HepG2 (cell line): Measurements from ENCODE around the gene HSDL2. TPM values are rescaled to one million over a fixed set of nuclear protein-coding genes. Genes with fewer than 3 reads are reported as not detected.

Experiments used
- ARNT ChIP-seq: fragments of 450-650 bp; IDR thresholded peaks from 2 replicates; pipeline ENCODE4 v1.6.1; 2017
- ATF1 ChIP-seq: IDR thresholded peaks from 2 replicates; pipeline ENCODE4 v1.6.1; 2016; ENCODE audit warnings: mild to moderate bottlenecking, control low read depth
- CC2D1A ChIP-seq: sonication (generic); formaldehyde crosslinking; IDR thresholded peaks from 2 replicates; pipeline ENCODE4 v1.8.1; 2023; ENCODE audit warnings: mild to moderate bottlenecking, missing genetic modification reagents
- CCDC6 ChIP-seq: sonication (generic); formaldehyde crosslinking; IDR thresholded peaks from 2 replicates; pipeline ENCODE4 v1.8.1; 2022; ENCODE audit warnings: mild to moderate bottlenecking, missing genetic modification reagents, moderate library complexity
- DR1 ChIP-seq: sonication (generic); formaldehyde crosslinking; IDR thresholded peaks from 2 replicates; pipeline ENCODE4 v1.8.0; 2021; ENCODE audit warnings: mild to moderate bottlenecking, missing genetic modification reagents, inconsistent platforms
- GATAD2A ChIP-seq: IDR thresholded peaks from 2 replicates; pipeline ENCODE4 v1.6.1; 2016
- MYC ChIP-seq: sonication (generic); formaldehyde crosslinking; IDR thresholded peaks from 2 replicates; pipeline ENCODE4 v1.9.0; 2021; ENCODE audit warnings: missing genetic modification reagents, borderline replicate concordance
- NBN ChIP-seq: fragments of 450-650 bp; conservative IDR thresholded peaks from 2 replicates; pipeline ENCODE4 v1.6.1; 2017
- NFIC ChIP-seq: IDR thresholded peaks from 2 replicates; pipeline ENCODE4 v1.6.1; 2012; ENCODE audit warnings: mild to moderate bottlenecking, low read length, inconsistent platforms
- NR2F6 ChIP-seq, 2 experiments: IDR thresholded peaks; 2 replicates each; pipeline ENCODE4 v1.6.1; 2016; ENCODE audit warnings: antibody characterized with exemption in 1 of 2, mild to moderate bottlenecking in 1 of 2
- RARA ChIP-seq: IDR thresholded peaks from 2 replicates; pipeline ENCODE4 v1.6.1; 2016; ENCODE audit warnings: missing genetic modification reagents, missing compliant biosample characterization
- SMC3 ChIP-seq: IDR thresholded peaks from 2 replicates; pipeline ENCODE4 v1.6.1; 2011; ENCODE audit warnings: low read length, improper control_type of control experiment
- SNRNP70 ChIP-seq: fragments of 200-400 bp; formaldehyde crosslinking; IDR thresholded peaks from 2 replicates; pipeline ENCODE4 v1.6.1; 2017; ENCODE audit warnings: mild to moderate bottlenecking, low read depth, low read length, moderate library complexity
- SP1 ChIP-seq, 2 experiments: fragments of 450-650 bp in 1 of 2; sonication (generic) in 1 of 2; formaldehyde crosslinking in 1 of 2; IDR thresholded peaks; 2 replicates each; pipeline versions ENCODE4 v1.4.0 to v1.6.1; 2016 to 2020; ENCODE audit warnings: missing genetic modification reagents in 1 of 2
- SRF ChIP-seq: IDR thresholded peaks from 2 replicates; pipeline ENCODE4 v1.6.1; 2011; ENCODE audit warnings: mild to moderate bottlenecking, low read depth, low read length, moderate library complexity
- ZFY ChIP-seq: sonication (generic); formaldehyde crosslinking; IDR thresholded peaks from 2 replicates; pipeline ENCODE4 v1.4.0; 2020; ENCODE audit warnings: missing genetic modification reagents
- ZNF138 ChIP-seq: sonication (generic); formaldehyde crosslinking; IDR thresholded peaks from 2 replicates; pipeline ENCODE4 v1.5.0; 2020; ENCODE audit warnings: mild to moderate bottlenecking, low read depth, missing genetic modification reagents
- ZNF235 ChIP-seq: sonication (generic); formaldehyde crosslinking; IDR thresholded peaks from 2 replicates; pipeline ENCODE4 v1.8.1; 2023; ENCODE audit warnings: mild to moderate bottlenecking, missing genetic modification reagents, borderline replicate concordance
- ZNF354B ChIP-seq: sonication (generic); formaldehyde crosslinking; IDR thresholded peaks from 2 replicates; pipeline ENCODE4 v1.8.0; 2022; ENCODE audit warnings: mild to moderate bottlenecking, missing genetic modification reagents
- ZNF382 ChIP-seq: sonication (generic); formaldehyde crosslinking; IDR thresholded peaks from 2 replicates; pipeline ENCODE4 v1.5.0; 2020; ENCODE audit warnings: missing genetic modification reagents, mild to moderate bottlenecking, borderline replicate concordance
- ZNF556 ChIP-seq: sonication (generic); formaldehyde crosslinking; IDR thresholded peaks from 2 replicates; pipeline ENCODE4 v1.4.0; 2020; ENCODE audit warnings: mild to moderate bottlenecking, missing genetic modification reagents, borderline replicate concordance
- ZNF572 ChIP-seq: sonication (generic); formaldehyde crosslinking; IDR thresholded peaks from 2 replicates; pipeline ENCODE4 v1.5.1; 2020; ENCODE audit warnings: mild to moderate bottlenecking, missing genetic modification reagents
- ZNF720 ChIP-seq: sonication (generic); formaldehyde crosslinking; IDR thresholded peaks from 2 replicates; pipeline ENCODE4 v1.4.0; 2020; ENCODE audit warnings: missing genetic modification reagents
- ZSCAN29 ChIP-seq: sonication (generic); formaldehyde crosslinking; conservative IDR thresholded peaks from 2 replicates; pipeline ENCODE4 v1.4.0; 2020; ENCODE audit warnings: mild to moderate bottlenecking, missing genetic modification reagents
- polyA plus RNA-seq, 8 experiments: library from polyadenylated mRNA; depleted of rRNA in 3 of 8; stranded (reverse) in 7 of 8; unstranded in 1 of 8; fragments of >200 nt; fragmentation: Illumina TruSeq in 4 of 8; extraction: Trizol in 4 of 8; gene quantifications; 2 replicates each; pipeline versions ENCODE4 v1.2.1 to v1.2.3, GENCODE V29; 2011 to 2016; ENCODE audit warnings: low read depth in 4 of 8, missing spikeins in 1 of 8, mixed read lengths in 1 of 8; ENCODE audit not compliant: insufficient read depth in 1 of 8
- total RNA-seq, 5 experiments: library from RNA; depleted of rRNA; stranded (reverse); fragments of >200 nt; fragmentation: Illumina TruSeq; extraction: Trizol; gene quantifications; 2 replicates each; pipeline ENCODE4 v1.2.3, GENCODE V29; 2016; ENCODE audit warnings: low read depth in 1 of 5
- TF ChIP-seq, protein P1 (sequence below): sonication (generic); formaldehyde crosslinking; IDR thresholded peaks from 2 replicates; pipeline ENCODE4 v1.8.1; 2023; ENCODE audit warnings: mild to moderate bottlenecking, moderate library complexity, missing genetic modification reagents
- TF ChIP-seq, protein P2 (sequence below): IDR thresholded peaks from 2 replicates; pipeline ENCODE4 v1.6.1; 2012; ENCODE audit warnings: low read length, improper control_type of control experiment
- TF ChIP-seq, protein P3 (sequence below): sonication (generic); formaldehyde crosslinking; IDR thresholded peaks from 2 replicates; pipeline ENCODE4 v1.5.1; 2020; ENCODE audit warnings: mild to moderate bottlenecking, missing genetic modification reagents, borderline replicate concordance

Gene HSDL2
- total and polyA plus RNA-seq, 2 of the 13 experiments (the other 11 are each of a cell fraction or from before 2014, with no cell fraction given): 55.3 to 80.2 TPM

DNA sequence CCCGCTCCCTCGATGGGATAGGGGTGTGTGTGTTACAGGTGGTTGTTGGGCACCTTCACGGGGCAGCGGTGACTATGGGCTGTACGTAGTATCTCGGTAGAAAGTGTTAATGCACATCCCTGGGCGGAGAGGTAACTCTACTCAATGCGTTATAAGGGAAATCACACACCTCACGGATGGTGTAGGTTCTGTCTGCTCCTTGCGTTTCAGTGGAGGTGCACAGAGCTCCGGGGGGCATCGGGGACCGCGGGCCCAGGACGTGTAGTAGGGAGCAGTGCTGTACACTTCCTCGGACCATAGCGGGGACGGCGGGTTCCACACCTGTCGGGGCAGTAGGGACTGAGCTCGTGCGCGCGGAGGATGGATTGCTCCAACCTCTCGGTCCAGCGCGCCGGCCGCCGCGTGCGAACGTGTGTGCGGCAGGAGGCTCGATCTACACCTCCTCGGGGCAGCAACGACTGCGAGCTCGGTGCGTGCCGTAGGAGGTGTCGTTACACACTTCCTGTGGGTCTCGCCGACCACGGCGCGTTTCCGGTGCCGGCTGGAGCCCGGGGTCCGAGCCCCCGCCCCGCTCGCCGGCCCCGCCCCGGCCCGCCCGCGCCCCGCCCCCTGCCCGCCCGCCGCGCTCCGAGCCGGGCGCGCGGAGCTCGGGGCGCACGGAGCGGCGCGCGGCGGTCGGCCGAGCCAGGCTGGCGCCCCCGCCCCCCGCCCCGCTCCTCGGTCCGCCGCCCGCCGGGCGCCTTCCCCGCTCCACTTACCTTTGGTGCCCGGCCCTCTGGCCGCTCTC is 106.5 kb downstream of the HSDL2 start, which contains the start of gene KIAA1958 (continued):
- TF ChIP-seq NR2F6 (IDR thresholded peaks at IDR 0.05): no peak
- TF ChIP-seq NR2F6 (CRISPR knock-in tag; IDR thresholded peaks at IDR 0.05): 0 out of 2 replicates have a peak, but pooled peaks have one; percentile 32
- TF ChIP-seq ARNT: no peak
- no peak for TF ChIP-seq NBN
- TF ChIP-seq SMC3: no peak
- TF ChIP-seq ZNF572 (CRISPR knock-in tag): no peak
- TF ChIP-seq GATAD2A: no peak
- TF ChIP-seq, protein P1, sequence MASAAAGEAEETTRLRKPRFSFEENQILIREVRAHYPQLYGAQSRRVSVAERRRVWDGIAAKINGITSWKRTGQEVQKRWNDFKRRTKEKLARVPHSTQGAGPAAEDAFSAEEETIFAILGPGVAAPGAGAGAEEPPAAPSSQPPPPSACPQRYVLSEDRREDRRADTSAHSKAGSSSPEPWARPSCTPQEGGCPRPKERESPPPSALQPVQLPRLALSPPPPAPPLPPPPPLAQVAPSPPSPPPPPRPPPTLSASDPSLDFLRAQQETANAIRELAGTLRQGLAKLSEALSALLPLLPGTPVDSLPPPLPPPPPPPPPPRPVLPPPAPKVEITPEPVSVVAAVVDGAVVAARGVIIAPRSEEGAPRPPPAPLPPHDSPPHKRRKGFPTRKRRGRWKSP: peak; percentile 83; the same call in 1 of the 2 replicates
- TF ChIP-seq CC2D1A (CRISPR knock-in tag): peak; percentile 64; the same call in 1 of the 2 replicates
- TF ChIP-seq RARA (CRISPR knock-in tag): peak; percentile 47; the same call in 1 of the 2 replicates
- TF ChIP-seq ZNF556 (CRISPR knock-in tag): no peak; the same call in 1 of the 2 replicates
- TF ChIP-seq, protein P2, sequence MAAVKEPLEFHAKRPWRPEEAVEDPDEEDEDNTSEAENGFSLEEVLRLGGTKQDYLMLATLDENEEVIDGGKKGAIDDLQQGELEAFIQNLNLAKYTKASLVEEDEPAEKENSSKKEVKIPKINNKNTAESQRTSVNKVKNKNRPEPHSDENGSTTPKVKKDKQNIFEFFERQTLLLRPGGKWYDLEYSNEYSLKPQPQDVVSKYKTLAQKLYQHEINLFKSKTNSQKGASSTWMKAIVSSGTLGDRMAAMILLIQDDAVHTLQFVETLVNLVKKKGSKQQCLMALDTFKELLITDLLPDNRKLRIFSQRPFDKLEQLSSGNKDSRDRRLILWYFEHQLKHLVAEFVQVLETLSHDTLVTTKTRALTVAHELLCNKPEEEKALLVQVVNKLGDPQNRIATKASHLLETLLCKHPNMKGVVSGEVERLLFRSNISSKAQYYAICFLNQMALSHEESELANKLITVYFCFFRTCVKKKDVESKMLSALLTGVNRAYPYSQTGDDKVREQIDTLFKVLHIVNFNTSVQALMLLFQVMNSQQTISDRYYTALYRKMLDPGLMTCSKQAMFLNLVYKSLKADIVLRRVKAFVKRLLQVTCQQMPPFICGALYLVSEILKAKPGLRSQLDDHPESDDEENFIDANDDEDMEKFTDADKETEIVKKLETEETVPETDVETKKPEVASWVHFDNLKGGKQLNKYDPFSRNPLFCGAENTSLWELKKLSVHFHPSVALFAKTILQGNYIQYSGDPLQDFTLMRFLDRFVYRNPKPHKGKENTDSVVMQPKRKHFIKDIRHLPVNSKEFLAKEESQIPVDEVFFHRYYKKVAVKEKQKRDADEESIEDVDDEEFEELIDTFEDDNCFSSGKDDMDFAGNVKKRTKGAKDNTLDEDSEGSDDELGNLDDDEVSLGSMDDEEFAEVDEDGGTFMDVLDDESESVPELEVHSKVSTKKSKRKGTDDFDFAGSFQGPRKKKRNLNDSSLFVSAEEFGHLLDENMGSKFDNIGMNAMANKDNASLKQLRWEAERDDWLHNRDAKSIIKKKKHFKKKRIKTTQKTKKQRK: no peak
- TF ChIP-seq ZNF382 (CRISPR knock-in tag): no peak
- no peak; the same call in 1 of the 2 replicates for TF ChIP-seq DR1 (CRISPR knock-in tag)
- TF ChIP-seq CCDC6 (CRISPR knock-in tag): peak; percentile 96
- TF ChIP-seq MYC (CRISPR knock-in tag): peak; percentile 88
- TF ChIP-seq ZNF138 (CRISPR knock-in tag): peak; percentile 64; the same call in 1 of the 2 replicates
- no peak for TF ChIP-seq ZNF354B (CRISPR knock-in tag)
- TF ChIP-seq ZNF235 (CRISPR knock-in tag): peak; percentile 94
- TF ChIP-seq SNRNP70: no peak
- TF ChIP-seq ATF1 (CRISPR knock-in tag): no peak
- TF ChIP-seq ZFY (CRISPR knock-in tag): peak; percentile 89
- TF ChIP-seq, protein P3, sequence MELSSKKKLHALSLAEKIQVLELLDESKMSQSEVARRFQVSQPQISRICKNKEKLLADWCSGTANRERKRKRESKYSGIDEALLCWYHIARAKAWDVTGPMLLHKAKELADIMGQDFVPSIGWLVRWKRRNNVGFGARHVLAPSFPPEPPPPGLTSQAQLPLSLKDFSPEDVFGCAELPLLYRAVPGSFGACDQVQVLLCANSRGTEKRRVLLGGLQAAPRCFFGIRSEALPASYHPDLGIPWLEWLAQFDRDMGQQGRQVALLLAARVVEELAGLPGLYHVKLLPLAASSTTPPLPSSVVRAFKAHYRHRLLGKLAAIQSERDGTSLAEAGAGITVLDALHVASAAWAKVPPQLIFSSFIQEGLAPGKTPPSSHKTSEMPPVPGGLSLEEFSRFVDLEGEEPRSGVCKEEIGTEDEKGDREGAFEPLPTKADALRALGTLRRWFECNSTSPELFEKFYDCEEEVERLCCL (CRISPR knock-in tag): peak; percentile 78; the same call in 1 of the 2 replicates
- peak; percentile 92 for TF ChIP-seq ZSCAN29 (CRISPR knock-in tag)
- TF ChIP-seq NFIC: no peak
- TF ChIP-seq SP1 (IDR thresholded peaks at IDR 0.05): no peak
- TF ChIP-seq SP1 (CRISPR knock-in tag; IDR thresholded peaks at IDR 0.05): peak; percentile 30; the same call in 1 of the 2 replicates
- TF ChIP-seq ZNF720 (CRISPR knock-in tag): no peak
- TF ChIP-seq SRF: no peak
